Activated naive CD8-positive, alpha-beta T cell treated with anti-CD3 and anti-CD28 coated beads, Interleukin-2, amount 50 U/mL, for 24 hours (primary cell): ENCODE results near the gene IRS2.
"Not testable (repeated sequence)": the region's sequence is repeated elsewhere in the genome, so short reads cannot be mapped to it uniquely, and the experiment has no call there.

Experiments used
- ATAC-seq: fragments of 150-1000 bp; cut with Tn5 transposase; one replicate; pipeline ENCODE4 v1.10.0; 2021
- DNase-seq: peaks from one replicate; pipeline ENCODE4 v3.0.0; 2021
- H3K27ac Mint-ChIP-seq: one replicate; pipeline ENCODE4 v1.8.0; 2021; ENCODE audit warnings: mild to moderate bottlenecking, mixed read lengths
- H3K27me3 Mint-ChIP-seq: one replicate; pipeline ENCODE4 v1.8.0; 2021; ENCODE audit warnings: mixed read lengths
- H3K36me3 Mint-ChIP-seq: one replicate; pipeline ENCODE4 v1.8.0; 2021; ENCODE audit warnings: low read depth, mixed read lengths
- H3K4me1 Mint-ChIP-seq: one replicate; pipeline ENCODE4 v1.8.0; 2021; ENCODE audit warnings: mixed read lengths
- H3K4me3 Mint-ChIP-seq: one replicate; pipeline ENCODE4 v1.8.0; 2021; ENCODE audit warnings: mild to moderate bottlenecking, moderate library complexity, mixed read lengths
- H3K9me3 Mint-ChIP-seq: one replicate; pipeline ENCODE4 v1.8.0; 2021; ENCODE audit warnings: mixed read lengths

IRS2 gene

GRCh38 chr13:109744512-109745051 is 41.8 kb downstream of the IRS2 start:
- Mint-ChIP-seq H3K36me3 (no peaks in the 10 kb centered on the region), H3K9me3 (no peaks in the 10 kb centered on the region), H3K27ac (no peak overlapping the region), H3K27me3 (peaks cover 3% of the 10 kb centered on the region), H3K4me3 (no peak overlapping the region), H3K4me1 (peaks cover 14% of the 10 kb centered on the region)
- DNase-seq (no peak), ATAC-seq (no peak)

- Mint-ChIP-seq H3K9me3 (no peaks in the 10 kb centered on the region), H3K27ac (no peak overlapping the region), H3K36me3 (no peaks in the 10 kb centered on the region), H3K4me3 (no peak overlapping the region), H3K4me1 (peaks cover 14% of the 10 kb centered on the region), H3K27me3 (peaks cover 3% of the 10 kb centered on the region)
- DNase-seq (no peak), ATAC-seq (peak; percentile 89)
Observed at GRCh38 chr13:109743706-109744453, 42.5 kb downstream of the IRS2 start.

- ATAC-seq (no peak), DNase-seq (no peak)
- Mint-ChIP-seq H3K27me3 (peaks cover 3% of the 10 kb centered on the region), H3K27ac (no peak overlapping the region), H3K36me3 (no peaks in the 10 kb centered on the region), H3K4me1 (peaks cover 21% of the 10 kb centered on the region), H3K9me3 (no peaks in the 10 kb centered on the region), H3K4me3 (no peak overlapping the region)
Observed at GRCh38 chr13:109741966-109742365, 44.4 kb downstream of the IRS2 start.

- Mint-ChIP-seq H3K4me3 (no peak overlapping the region), H3K9me3 (no peaks in the 10 kb centered on the region), H3K4me1 (peaks cover 21% of the 10 kb centered on the region), H3K27me3 (peaks cover 3% of the 10 kb centered on the region), H3K27ac (no peak overlapping the region), H3K36me3 (no peaks in the 10 kb centered on the region)
- DNase-seq (no peak), ATAC-seq (no peak)
Observed at GRCh38 chr13:109740721-109741120, 45.7 kb downstream of the IRS2 start.

GRCh38 chr13:109740121-109740520 is 46.3 kb downstream of the IRS2 start:
- H3K27me3 Mint-ChIP-seq, result peaks cover 3% of the 10 kb centered on the region
- no peak overlapping the region for H3K4me3 Mint-ChIP-seq
- ATAC-seq (no peak), DNase-seq (no peak)
- no peak overlapping the region for H3K27ac Mint-ChIP-seq
- peaks cover 21% of the 10 kb centered on the region for H3K4me1 Mint-ChIP-seq
- no peaks in the 10 kb centered on the region for H3K36me3 Mint-ChIP-seq
- no peaks in the 10 kb centered on the region for H3K9me3 Mint-ChIP-seq

- H3K9me3 Mint-ChIP-seq, result no peaks in the 10 kb centered on the region
- H3K27ac Mint-ChIP-seq, result no peak overlapping the region
- DNase-seq (no peak), ATAC-seq (no peak)
- peaks cover 10% of the 10 kb centered on the region for H3K4me1 Mint-ChIP-seq
- H3K4me3 Mint-ChIP-seq, result no peak overlapping the region
- H3K36me3 Mint-ChIP-seq, result no peaks in the 10 kb centered on the region
- H3K27me3 Mint-ChIP-seq, result peaks cover 5% of the 10 kb centered on the region
Observed at GRCh38 chr13:109738298-109738746, 48.1 kb downstream of the IRS2 start.

GRCh38 chr13:109737606-109738005 is 48.8 kb downstream of the IRS2 start:
- no peaks in the 10 kb centered on the region for H3K9me3 Mint-ChIP-seq
- no peaks in the 10 kb centered on the region for H3K36me3 Mint-ChIP-seq
- peaks cover 8% of the 10 kb centered on the region for H3K4me1 Mint-ChIP-seq
- H3K27ac Mint-ChIP-seq, result no peak overlapping the region
- no peak overlapping the region for H3K4me3 Mint-ChIP-seq
- DNase-seq (peak; percentile 9), ATAC-seq (peak; percentile 52)
- peaks cover 6% of the 10 kb centered on the region for H3K27me3 Mint-ChIP-seq

- no peak overlapping the region for H3K4me3 Mint-ChIP-seq
- peaks cover 6% of the 10 kb centered on the region for H3K27me3 Mint-ChIP-seq
- H3K9me3 Mint-ChIP-seq, result no peaks in the 10 kb centered on the region
- peaks cover 2% of the 10 kb centered on the region for H3K36me3 Mint-ChIP-seq
- no peak for DNase-seq
- H3K4me1 Mint-ChIP-seq, result peaks cover 9% of the 10 kb centered on the region
- ATAC-seq, result no peak
- no peak overlapping the region for H3K27ac Mint-ChIP-seq
Observed at GRCh38 chr13:109737046-109737573, 49.3 kb downstream of the IRS2 start.

- Mint-ChIP-seq H3K36me3 (peaks cover 3% of the 10 kb centered on the region), H3K27me3 (peaks cover 6% of the 10 kb centered on the region), H3K4me1 (peaks cover 17% of the 10 kb centered on the region), H3K9me3 (no peaks in the 10 kb centered on the region), H3K4me3 (no peak overlapping the region), H3K27ac (no peak overlapping the region)
- no peak for DNase-seq
- no peak for ATAC-seq
Observed at GRCh38 chr13:109735436-109735966, 50.9 kb downstream of the IRS2 start.

GRCh38 chr13:109734002-109734785 is 52.2 kb downstream of the IRS2 start:
- Mint-ChIP-seq H3K36me3 (peaks cover 3% of the 10 kb centered on the region), H3K4me1 (peaks cover 17% of the 10 kb centered on the region), H3K27me3 (peaks cover 9% of the 10 kb centered on the region), H3K27ac (no peak overlapping the region), H3K4me3 (no peak overlapping the region), H3K9me3 (no peaks in the 10 kb centered on the region)
- ATAC-seq, result no peak
- no peak for DNase-seq

- H3K9me3 Mint-ChIP-seq, result no peaks in the 10 kb centered on the region
- no peak overlapping the region for H3K4me3 Mint-ChIP-seq
- H3K27me3 Mint-ChIP-seq, result peaks cover 9% of the 10 kb centered on the region
- H3K27ac Mint-ChIP-seq, result no peak overlapping the region
- DNase-seq (no peak), ATAC-seq (no peak)
- H3K4me1 Mint-ChIP-seq, result peaks cover 17% of the 10 kb centered on the region
- H3K36me3 Mint-ChIP-seq, result peaks cover 3% of the 10 kb centered on the region
Observed at GRCh38 chr13:109733550-109733949, 52.8 kb downstream of the IRS2 start.

- not testable (repeated sequence) for H3K36me3 Mint-ChIP-seq, H3K27ac Mint-ChIP-seq, ATAC-seq, DNase-seq, H3K9me3 Mint-ChIP-seq, H3K4me3 Mint-ChIP-seq, H3K27me3 Mint-ChIP-seq
- H3K4me1 Mint-ChIP-seq, result peaks cover 15% of the 10 kb centered on the region
Observed at GRCh38 chr13:109732470-109733170, 53.8 kb downstream of the IRS2 start.

- Mint-ChIP-seq H3K4me3 (no peak overlapping the region), H3K9me3 (no peaks in the 10 kb centered on the region), H3K36me3 (peaks cover 3% of the 10 kb centered on the region), H3K4me1 (peaks cover 9% of the 10 kb centered on the region), H3K27ac (no peak overlapping the region), H3K27me3 (peaks cover 12% of the 10 kb centered on the region)
- ATAC-seq (no peak), DNase-seq (no peak)
Observed at GRCh38 chr13:109730812-109731335, 55.5 kb downstream of the IRS2 start.
